ENCODE data around the gene CCDC6.

DNA sequence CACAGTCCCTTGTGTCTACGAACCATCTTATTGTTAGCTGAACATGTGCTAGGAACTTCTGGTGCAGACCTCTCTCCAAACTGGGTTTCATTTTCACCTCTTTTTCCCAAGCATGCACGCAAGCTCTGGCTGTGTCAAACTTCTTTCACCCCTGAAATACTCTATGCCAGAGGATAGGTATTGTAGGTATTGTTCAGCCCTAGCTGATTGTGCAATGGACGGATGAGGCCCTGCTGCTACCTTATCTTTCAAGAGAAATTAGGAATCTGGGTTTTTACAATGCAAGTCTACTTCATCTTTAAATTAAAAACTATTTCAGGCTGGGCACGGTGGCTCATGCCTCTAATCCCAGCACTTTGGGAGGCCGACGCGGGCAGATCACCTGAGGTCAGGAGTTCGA is 124.8 kb downstream of the CCDC6 start:
- no peak for TF ChIP-seq POLR2A (IDR thresholded peaks at IDR 0.05)
- TF ChIP-seq, protein P1, sequence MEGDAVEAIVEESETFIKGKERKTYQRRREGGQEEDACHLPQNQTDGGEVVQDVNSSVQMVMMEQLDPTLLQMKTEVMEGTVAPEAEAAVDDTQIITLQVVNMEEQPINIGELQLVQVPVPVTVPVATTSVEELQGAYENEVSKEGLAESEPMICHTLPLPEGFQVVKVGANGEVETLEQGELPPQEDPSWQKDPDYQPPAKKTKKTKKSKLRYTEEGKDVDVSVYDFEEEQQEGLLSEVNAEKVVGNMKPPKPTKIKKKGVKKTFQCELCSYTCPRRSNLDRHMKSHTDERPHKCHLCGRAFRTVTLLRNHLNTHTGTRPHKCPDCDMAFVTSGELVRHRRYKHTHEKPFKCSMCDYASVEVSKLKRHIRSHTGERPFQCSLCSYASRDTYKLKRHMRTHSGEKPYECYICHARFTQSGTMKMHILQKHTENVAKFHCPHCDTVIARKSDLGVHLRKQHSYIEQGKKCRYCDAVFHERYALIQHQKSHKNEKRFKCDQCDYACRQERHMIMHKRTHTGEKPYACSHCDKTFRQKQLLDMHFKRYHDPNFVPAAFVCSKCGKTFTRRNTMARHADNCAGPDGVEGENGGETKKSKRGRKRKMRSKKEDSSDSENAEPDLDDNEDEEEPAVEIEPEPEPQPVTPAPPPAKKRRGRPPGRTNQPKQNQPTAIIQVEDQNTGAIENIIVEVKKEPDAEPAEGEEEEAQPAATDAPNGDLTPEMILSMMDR (IDR thresholded peaks at IDR 0.05): no peak
